Stomach (tissue), 9 donors: ENCODE data around the gene INAVA. TPM values are rescaled to one million over a fixed set of nuclear protein-coding genes. Genes with fewer than 3 reads are reported as not detected.
"Not testable (repeated sequence)": the region's sequence is repeated elsewhere in the genome, so short reads cannot be mapped to it uniquely, and the experiment has no call there.

Experiments
- DNase-seq, 2 donors: peaks; one replicate each; pipeline versions ENCODE4 v3.0.0 to v3.0.0-alpha.2; 2013 to 2019
- H3K27ac ChIP-seq, 5 donors: fragments of 200-600 bp in 4 of 5; sonication (generic) in 4 of 5; one replicate each; pipeline ENCODE4 v1.5.1; 2013 to 2019; ENCODE audit warnings: mild to moderate bottlenecking in 1 of 5, moderate library complexity in 1 of 5
- H3K27me3 ChIP-seq, 3 donors: fragments of 200-600 bp; sonication (generic); one replicate each; pipeline ENCODE4 v1.5.1; 2017 to 2019; ENCODE audit warnings: mixed run types in 1 of 3
- H3K36me3 ChIP-seq, 4 donors: fragments of 200-600 bp; sonication (generic); 1 replicate in 3 of 4; 2 replicates in 1 of 4; pipeline ENCODE4 v1.5.1; 2016 to 2019
- H3K4me1 ChIP-seq, 4 donors: fragments of 200-600 bp; sonication (generic); one replicate each; pipeline ENCODE4 v1.5.1; 2016 to 2019
- H3K4me3 ChIP-seq, 4 donors: fragments of 200-600 bp; sonication (generic) in 3 of 4; one replicate each; pipeline ENCODE4 v1.5.1; 2016 to 2019; ENCODE audit warnings: mild to moderate bottlenecking in 1 of 4
- H3K9me3 ChIP-seq, 4 donors: fragments of 200-600 bp; sonication (generic); one replicate each; pipeline ENCODE4 v1.5.1; 2016 to 2019
- EP300 ChIP-seq: sonication (generic); formaldehyde crosslinking; IDR thresholded peaks from one replicate; pipeline ENCODE4 v1.6.1; 2017; ENCODE audit warnings: antibody characterized with exemption
- POLR2A ChIP-seq, 4 donors: fragments of 450-650 bp; IDR thresholded peaks; one replicate each; pipeline ENCODE4 v1.6.1; 2016; ENCODE audit warnings: antibody characterized with exemption in 4 of 4, control low read depth in 2 of 4, mild to moderate bottlenecking in 1 of 4, moderate library complexity in 1 of 4
- POLR2AphosphoS5 ChIP-seq, 3 donors: sonication (generic); formaldehyde crosslinking; IDR thresholded peaks; one replicate each; pipeline ENCODE4 v1.6.1; 2016; ENCODE audit warnings: antibody characterized with exemption in 3 of 3
- WGBS, 5 donors: extraction: QIAGEN DNeasy Blood & Tissue Kit in 3 of 5; methylation state at CpG; one replicate each; pipeline versions ENCODE4 v1.1.5 to v1.1.7; 2013 to 2018; 5-methylcytosine and 5-hydroxymethylcytosine counted together
- intact Hi-C: fragments of 100-400 bp; cut with DNase I; formaldehyde crosslinking; loops from one replicate; pipeline ENCODE4 v1.15.1; 2023; ENCODE audit warnings: low total_unique reads
- polyA plus RNA-seq, 3 donors: library from polyadenylated mRNA; stranded (reverse); fragments of 200-250 nt; gene quantifications; one replicate each; pipeline ENCODE4 v1.2.3, GENCODE V29; 2013
- total RNA-seq, 5 donors: library from RNA; depleted of rRNA; stranded (reverse); fragments of >200 nt; gene quantifications; one replicate each; pipeline versions ENCODE4 v1.1.0 to v1.2.3, GENCODE V29; 2014 to 2016
- TF ChIP-seq, protein P1 (sequence below), 7 experiments: fragments of 450-650 bp in 4 of 7; fragments of 200-600 bp in 3 of 7; sonication (generic) in 3 of 7; IDR thresholded peaks; one replicate each; pipeline ENCODE4 v1.5.1; 2016 to 2019; ENCODE audit warnings: antibody characterized with exemption in 7 of 7, control low read depth in 2 of 7, mild to moderate bottlenecking in 1 of 7
- donor health status: healthy with polysubstance abuse.
- donor health status: Bipolar disorder and iron deficiency.
- donor health status: healthy.

The INAVA gene
- total and polyA plus RNA-seq, 8 donors: 11.3 to 184 (median 71.4) TPM

DNA sequence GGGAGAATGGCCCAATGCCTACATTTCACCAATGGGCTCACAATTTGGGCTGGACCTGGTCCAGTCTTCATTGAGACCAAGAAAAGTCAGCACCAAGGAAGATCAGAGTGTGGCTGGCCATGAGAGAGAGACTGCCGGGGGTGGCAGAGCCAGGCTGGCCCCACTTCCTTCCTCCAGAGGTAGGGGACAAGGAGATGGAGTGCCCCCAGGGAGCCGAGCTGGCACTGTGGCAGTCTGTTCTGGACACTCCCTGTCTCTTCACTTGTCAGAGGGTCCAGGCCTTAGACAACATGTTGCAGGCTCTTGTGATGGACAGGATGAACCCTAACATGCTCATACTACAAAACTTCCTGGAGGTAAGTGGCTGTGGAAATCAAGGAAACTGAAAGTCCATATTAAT is 27.7 kb downstream of the INAVA start:
- DNase-seq: no peak
- no peaks in the 10 kb centered on the region for H3K4me1 ChIP-seq
- H3K4me3 ChIP-seq: no peak overlapping the region
- no peak for TF ChIP-seq EP300
- TF ChIP-seq, protein P1, sequence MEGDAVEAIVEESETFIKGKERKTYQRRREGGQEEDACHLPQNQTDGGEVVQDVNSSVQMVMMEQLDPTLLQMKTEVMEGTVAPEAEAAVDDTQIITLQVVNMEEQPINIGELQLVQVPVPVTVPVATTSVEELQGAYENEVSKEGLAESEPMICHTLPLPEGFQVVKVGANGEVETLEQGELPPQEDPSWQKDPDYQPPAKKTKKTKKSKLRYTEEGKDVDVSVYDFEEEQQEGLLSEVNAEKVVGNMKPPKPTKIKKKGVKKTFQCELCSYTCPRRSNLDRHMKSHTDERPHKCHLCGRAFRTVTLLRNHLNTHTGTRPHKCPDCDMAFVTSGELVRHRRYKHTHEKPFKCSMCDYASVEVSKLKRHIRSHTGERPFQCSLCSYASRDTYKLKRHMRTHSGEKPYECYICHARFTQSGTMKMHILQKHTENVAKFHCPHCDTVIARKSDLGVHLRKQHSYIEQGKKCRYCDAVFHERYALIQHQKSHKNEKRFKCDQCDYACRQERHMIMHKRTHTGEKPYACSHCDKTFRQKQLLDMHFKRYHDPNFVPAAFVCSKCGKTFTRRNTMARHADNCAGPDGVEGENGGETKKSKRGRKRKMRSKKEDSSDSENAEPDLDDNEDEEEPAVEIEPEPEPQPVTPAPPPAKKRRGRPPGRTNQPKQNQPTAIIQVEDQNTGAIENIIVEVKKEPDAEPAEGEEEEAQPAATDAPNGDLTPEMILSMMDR (IDR thresholded peaks at IDR 0.05): no peak
- TF ChIP-seq POLR2A (IDR thresholded peaks at IDR 0.05): no peak
- no peak for TF ChIP-seq POLR2AphosphoS5 (IDR thresholded peaks at IDR 0.05)
- no peaks in the 10 kb centered on the region for H3K27me3 ChIP-seq
- H3K27ac ChIP-seq: no peak overlapping the region
- WGBS, 5 donors: 82 to 94% (median 84%) methylated on average over 1 to 2 of the region's 2 CpGs
- H3K36me3 ChIP-seq: no peaks in the 10 kb centered on the region
- H3K9me3 ChIP-seq: no peaks in the 10 kb centered on the region
- intact Hi-C loops: no loop called here

DNA sequence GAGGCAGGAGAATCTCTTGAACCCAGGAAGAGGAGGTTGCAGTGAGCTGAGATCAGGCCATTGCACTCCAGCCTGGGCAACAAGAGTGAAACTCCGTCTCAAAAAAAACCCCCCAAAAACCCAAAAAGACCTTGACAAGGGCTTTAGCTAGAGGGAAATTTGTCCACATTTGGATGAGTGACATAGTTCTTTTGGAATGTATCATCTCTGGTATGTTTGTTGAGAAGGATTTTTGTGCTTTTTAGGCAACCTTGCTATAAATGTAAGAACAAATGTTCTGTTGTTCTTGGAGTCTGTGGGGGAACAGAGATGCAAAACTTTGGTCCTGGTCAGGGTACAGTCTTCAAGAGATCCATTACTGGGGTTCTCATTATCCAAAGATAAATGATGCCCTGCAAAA is 28.9 kb downstream of the INAVA start:
- DNase-seq: no peak

DNA sequence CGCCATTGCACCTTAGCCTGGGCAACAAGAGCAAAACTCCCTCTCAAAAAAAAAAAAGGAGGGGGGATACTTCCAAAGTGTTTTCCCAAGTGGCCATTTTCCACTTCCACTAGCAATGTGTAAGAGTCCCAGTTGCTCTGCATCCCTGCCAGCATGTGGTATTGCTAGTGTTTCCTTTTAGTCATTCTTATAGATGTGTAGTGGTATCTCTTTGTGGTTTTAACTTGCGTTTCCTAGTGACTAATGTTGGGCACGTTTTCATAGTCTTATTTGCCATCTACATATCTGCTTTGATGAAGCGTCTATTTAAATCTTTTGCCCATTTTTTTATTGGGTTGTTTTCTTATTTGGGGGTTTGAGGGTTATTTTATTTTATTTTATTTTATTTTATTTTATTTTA is 31.1 kb downstream of the INAVA start:
- no peak overlapping the region for H3K27ac ChIP-seq
- no peaks in the 10 kb centered on the region for H3K4me1 ChIP-seq
- no peaks in the 10 kb centered on the region for H3K36me3 ChIP-seq
- intact Hi-C loops: no loop called here
- no peaks in the 10 kb centered on the region for H3K27me3 ChIP-seq
- 60 to 75% (median 65%) methylated on average over 4 of the region's 4 CpGs for WGBS, 5 donors
- no peaks in the 10 kb centered on the region for H3K9me3 ChIP-seq
- DNase-seq: no peak
- TF ChIP-seq POLR2A (IDR thresholded peaks at IDR 0.05) (no peak), POLR2AphosphoS5 (IDR thresholded peaks at IDR 0.05) (no peak), EP300 (no peak)
- TF ChIP-seq, protein P1 (IDR thresholded peaks at IDR 0.05): no peak
- H3K4me3 ChIP-seq: no peak overlapping the region

More for the DNA sequence above, 28.9 kb downstream of the INAVA start:
- no peak overlapping the region for H3K27ac ChIP-seq
- intact Hi-C loops: no loop called here
- H3K36me3 ChIP-seq: no peaks in the 10 kb centered on the region
- H3K27me3 ChIP-seq: no peaks in the 10 kb centered on the region
- TF ChIP-seq POLR2A (IDR thresholded peaks at IDR 0.05) (no peak), EP300 (no peak), POLR2AphosphoS5 (IDR thresholded peaks at IDR 0.05) (no peak)
- TF ChIP-seq, protein P1 (IDR thresholded peaks at IDR 0.05): no peak
- no peak overlapping the region for H3K4me3 ChIP-seq
- no peaks in the 10 kb centered on the region for H3K9me3 ChIP-seq
- H3K4me1 ChIP-seq: no peaks in the 10 kb centered on the region
- WGBS, 5 donors: 64 to 100% (median 82%) methylated on average over 1 of the region's 1 CpG

DNA sequence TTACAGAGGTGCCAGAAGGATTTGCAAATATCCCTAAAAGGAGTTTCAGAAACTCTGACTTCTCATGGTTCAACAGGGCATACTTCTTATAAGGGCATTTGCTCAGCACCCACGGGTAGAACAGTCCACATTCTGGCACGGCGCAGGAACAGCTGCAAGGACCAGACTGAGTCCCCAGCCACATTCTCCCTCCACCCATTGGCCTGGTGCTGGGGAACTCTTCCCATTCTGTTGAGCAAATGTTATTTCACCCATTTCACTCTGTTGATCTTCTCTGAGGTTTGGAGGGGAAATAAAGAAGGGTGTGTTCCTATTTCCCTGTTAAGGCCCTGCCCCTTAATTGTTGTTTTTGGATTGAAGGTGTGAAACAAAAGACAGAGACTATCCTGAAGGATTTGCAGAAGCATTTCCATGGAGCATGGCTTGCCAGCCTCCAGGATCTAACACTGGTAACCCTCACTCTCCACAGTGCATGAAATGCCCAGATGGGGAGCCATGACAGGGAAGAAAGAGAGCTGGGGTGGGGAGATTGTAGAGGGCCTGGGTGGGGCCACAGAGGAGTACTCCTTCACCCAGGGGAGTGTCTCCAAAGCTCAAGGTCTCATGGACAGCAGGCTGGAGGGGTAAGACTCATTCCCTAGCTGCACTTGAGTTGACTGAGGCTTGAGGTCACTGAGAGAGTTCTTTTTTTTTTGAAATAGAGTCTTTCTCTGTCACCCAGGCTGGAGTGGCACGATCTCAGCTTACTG is 35.0 kb downstream of the INAVA start:
- H3K36me3 ChIP-seq: no peaks in the 10 kb centered on the region
- no peaks in the 10 kb centered on the region for H3K27me3 ChIP-seq
- no peaks in the 10 kb centered on the region for H3K9me3 ChIP-seq
- no peak overlapping the region for H3K27ac ChIP-seq
- 76 to 84% (median 78%) methylated on average over 4 of the region's 4 CpGs for WGBS, 5 donors
- TF ChIP-seq POLR2AphosphoS5 (IDR thresholded peaks at IDR 0.05): no peak
- no peak for TF ChIP-seq EP300
- TF ChIP-seq, protein P1 (IDR thresholded peaks at IDR 0.05): no peak
- no peak for TF ChIP-seq POLR2A (IDR thresholded peaks at IDR 0.05)
- DNase-seq: no peak
- no peaks in the 10 kb centered on the region for H3K4me1 ChIP-seq
- intact Hi-C loops: no loop called here
- H3K4me3 ChIP-seq: no peak overlapping the region

DNA sequence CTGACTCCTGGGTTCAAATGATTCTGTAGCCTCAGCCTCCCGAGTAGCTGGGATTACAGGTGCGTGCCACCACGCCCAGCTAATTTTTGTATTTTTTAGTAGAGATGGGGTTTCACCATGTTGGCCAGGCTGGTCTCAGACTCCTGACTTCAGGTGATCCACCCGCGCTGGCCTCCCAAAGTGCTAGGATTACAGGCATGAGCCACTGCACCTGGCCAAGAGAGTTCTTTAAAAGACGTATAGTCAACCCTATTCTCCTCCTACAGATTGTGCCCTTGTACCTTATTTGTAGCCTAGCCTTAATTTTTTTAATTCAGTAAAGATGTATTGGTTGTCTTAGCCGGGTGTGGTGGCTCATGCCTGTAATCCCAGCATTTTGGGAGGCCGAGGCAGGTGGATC is 35.6 kb downstream of the INAVA start:
- DNase-seq, H3K9me3 ChIP-seq, H3K27me3 ChIP-seq, H3K4me1 ChIP-seq, intact Hi-C loops, H3K36me3 ChIP-seq, H3K27ac ChIP-seq, H3K4me3 ChIP-seq: not testable (repeated sequence)
- WGBS, 5 donors: 78 to 91% (median 89%) methylated on average over 8 of the region's 8 CpGs
